ENCODE results near the gene C16orf96. TPM values are rescaled to one million over a fixed set of nuclear protein-coding genes. Genes with fewer than 3 reads are reported as not detected.

The C16orf96 gene
- total RNA-seq, 2 experiments from 2014 or later, result 0.07 to 0.30 TPM

- no peaks in the 10 kb centered on the region for H3K27me3 Mint-ChIP-seq (ENCODE audit: low read depth)
- H3K4me3 Mint-ChIP-seq, result no peak overlapping the region
- H3K27ac Mint-ChIP-seq, result peak overlapping the region; percentile 78
- peaks cover 32% of the 10 kb centered on the region for H3K4me1 Mint-ChIP-seq (ENCODE audit: low read depth)
- H3K9me3 Mint-ChIP-seq, result no peaks in the 10 kb centered on the region
- CTCF ChIA-PET, result interaction anchor here (0.6 to 1.8 kb wide), 8 partner anchors 9 to 111 kb away, joined by 3 to 28 read pairs (median 4); partner anchors contain the start of genes CDIP1 and MGRN1
- no peak for DNase-seq
- intact Hi-C loops (cut with micrococcal nuclease), result loop anchor here (2.0 kb wide), 1 partner anchor 14 kb away; no protein-coding TSS in a partner anchor
- H3K36me3 Mint-ChIP-seq (ENCODE audit: low read depth), result peaks cover 16% of the 10 kb centered on the region
These were observed 41.5 kb upstream of the C16orf96 start for GRCh38 chr16:4514606-4515005.

- no peak overlapping the region for H3K4me3 Mint-ChIP-seq
- peak overlapping the region; percentile 78 for H3K27ac Mint-ChIP-seq
These were observed 40.4 kb upstream of the C16orf96 start for GRCh38 chr16:4515611-4516233.

DNA sequence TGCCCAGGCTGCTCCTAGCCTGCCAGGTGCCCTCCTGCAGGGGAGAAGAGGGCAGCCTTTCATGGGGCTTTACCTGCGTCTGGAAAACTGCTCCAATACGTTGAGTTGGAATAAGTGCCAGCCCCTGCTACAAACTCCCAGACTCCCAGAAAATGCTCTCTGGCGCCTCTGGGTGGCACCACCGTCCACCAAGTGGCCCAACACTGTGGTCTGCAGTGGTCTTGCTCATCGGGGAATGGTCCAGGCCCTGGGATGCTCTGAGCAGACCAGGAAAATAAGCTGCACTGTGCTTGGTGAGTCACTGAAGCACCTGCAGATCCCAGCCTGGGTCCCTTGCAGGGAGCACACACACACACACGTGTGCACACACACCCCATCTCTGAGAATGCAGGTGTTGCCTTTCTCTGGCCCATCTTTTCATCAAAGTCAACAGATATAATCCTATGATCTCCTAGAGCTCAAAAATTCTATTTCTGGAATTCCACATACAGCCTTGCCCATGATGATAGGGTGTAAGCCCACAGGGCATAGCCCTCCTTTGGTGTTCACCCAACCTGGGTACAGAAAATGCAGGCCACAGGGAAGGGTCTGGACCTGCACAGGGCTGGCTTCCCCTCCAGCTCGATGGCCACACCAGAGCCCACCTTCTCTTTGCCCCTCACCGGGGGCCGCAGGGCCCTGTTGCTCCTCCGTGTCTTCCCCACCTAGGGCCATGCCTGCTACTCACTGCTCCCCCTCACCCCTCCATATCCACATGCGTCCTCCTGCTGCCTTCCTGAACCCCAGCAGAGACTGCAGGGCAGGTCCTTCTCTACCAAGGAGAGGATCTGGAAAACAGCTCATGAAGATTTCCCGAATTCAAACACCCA lies 38.1 kb upstream of the C16orf96 start:
- no peak for DNase-seq
- Mint-ChIP-seq H3K9me3 (no peaks in the 10 kb centered on the region), H3K4me1 (ENCODE audit: low read depth) (peaks cover 30% of the 10 kb centered on the region), H3K36me3 (ENCODE audit: low read depth) (peaks cover 2% of the 10 kb centered on the region), H3K27ac (no peak overlapping the region), H3K27me3 (ENCODE audit: low read depth) (no peaks in the 10 kb centered on the region), H3K4me3 (no peak overlapping the region)
- CTCF ChIA-PET, result interaction anchor here (0.6 to 2.3 kb wide), 12 partner anchors 10 to 106 kb away, joined by 3 to 8 read pairs (median 3); partner anchors contain the start of gene MGRN1
- intact Hi-C loops (cut with micrococcal nuclease), result loop anchor here (1.0 kb wide), 1 partner anchor 30 kb away; no protein-coding TSS in a partner anchor

More at GRCh38 chr16:4515611-4516233, 40.4 kb upstream of the C16orf96 start:
- CTCF ChIA-PET, result interaction anchor here (0.9 to 1.7 kb wide), 3 partner anchors 10 to 109 kb away, joined by 3 to 28 read pairs (median 5); partner anchors contain the start of gene MGRN1
- Mint-ChIP-seq H3K27me3 (ENCODE audit: low read depth) (no peaks in the 10 kb centered on the region), H3K9me3 (no peaks in the 10 kb centered on the region), H3K36me3 (ENCODE audit: low read depth) (peaks cover 13% of the 10 kb centered on the region), H3K4me1 (ENCODE audit: low read depth) (peaks cover 32% of the 10 kb centered on the region)
- intact Hi-C loops (cut with micrococcal nuclease), result loop anchor here (2.0 kb wide), 1 partner anchor 13 kb away; no protein-coding TSS in a partner anchor
- no peak for DNase-seq

DNA sequence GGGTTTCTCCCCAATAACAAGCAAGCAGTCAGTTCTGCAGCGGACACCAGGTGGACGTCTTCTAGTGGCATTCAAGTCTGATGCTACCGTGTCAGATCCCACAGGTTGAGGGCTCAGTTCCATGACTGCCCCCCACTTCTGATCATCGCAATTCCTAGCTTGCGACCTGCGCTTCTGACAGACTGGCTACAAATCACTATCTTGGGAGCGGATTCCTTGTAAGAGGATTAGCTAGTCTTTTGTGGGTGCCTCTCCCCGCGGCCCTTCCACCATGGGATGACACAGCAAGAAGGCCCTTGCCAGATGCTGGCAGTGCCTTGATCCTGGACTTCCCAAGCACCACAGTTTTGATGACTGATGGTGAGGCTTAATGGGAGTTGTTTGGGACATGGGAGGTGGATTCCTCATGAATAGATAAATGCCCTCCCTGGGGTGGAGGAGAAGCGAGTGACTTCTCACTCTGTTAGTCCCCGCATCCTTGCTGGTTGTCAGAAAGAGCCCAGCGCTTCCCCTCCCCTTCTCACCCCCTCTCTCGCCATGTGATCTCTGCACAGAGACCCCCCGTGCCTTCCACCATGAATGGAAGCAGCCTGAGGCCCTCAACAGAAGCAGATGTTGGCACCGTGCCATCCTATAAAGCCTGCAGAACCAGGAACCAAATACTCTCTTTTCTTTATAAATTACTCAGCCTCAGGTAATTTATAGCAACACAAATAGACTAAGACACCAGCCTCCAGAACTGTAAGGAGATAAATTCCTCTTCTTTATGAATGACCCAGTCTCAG lies 36.7 kb upstream of the C16orf96 start:
- no peak overlapping the region for H3K4me3 Mint-ChIP-seq
- CTCF ChIA-PET, result interaction anchor here (1.7 to 2.3 kb wide), 3 partner anchors 29 to 67 kb away, joined by 7 to 8 read pairs (median 7); no protein-coding TSS in a partner anchor
- H3K27me3 Mint-ChIP-seq (ENCODE audit: low read depth), result no peaks in the 10 kb centered on the region
- no peak for DNase-seq
- H3K9me3 Mint-ChIP-seq, result no peaks in the 10 kb centered on the region
- intact Hi-C loops (cut with micrococcal nuclease), result no loop called here
- H3K36me3 Mint-ChIP-seq (ENCODE audit: low read depth), result no peaks in the 10 kb centered on the region
- H3K27ac Mint-ChIP-seq, result no peak overlapping the region
- H3K4me1 Mint-ChIP-seq (ENCODE audit: low read depth), result peaks cover 19% of the 10 kb centered on the region

DNA sequence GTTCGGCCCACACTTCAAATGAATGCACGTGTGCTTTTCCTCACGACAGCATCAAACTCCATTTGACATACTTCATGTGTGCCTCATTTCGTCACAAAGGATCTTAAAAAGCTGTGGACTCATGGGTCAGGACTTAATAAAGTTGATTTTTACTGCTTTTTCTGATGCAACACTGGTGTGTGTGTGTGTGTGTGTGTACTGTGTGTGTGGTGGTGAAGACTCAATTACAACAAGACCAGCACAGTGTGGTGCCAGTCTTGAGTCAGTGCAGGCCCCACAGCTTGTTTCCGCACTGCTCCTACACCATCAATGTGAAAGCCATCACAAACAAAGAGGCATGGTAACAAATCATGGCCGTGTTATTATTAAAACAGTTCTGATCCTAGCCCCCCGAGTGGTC lies 35.2 kb upstream of the C16orf96 start:
- CTCF ChIA-PET, result interaction anchor here (1.2 kb wide), 1 partner anchor 61 kb away, joined by 3 read pairs; no protein-coding TSS in a partner anchor
- Mint-ChIP-seq H3K9me3 (no peaks in the 10 kb centered on the region), H3K4me1 (ENCODE audit: low read depth) (peaks cover 4% of the 10 kb centered on the region), H3K27me3 (ENCODE audit: low read depth) (no peaks in the 10 kb centered on the region), H3K4me3 (no peak overlapping the region), H3K36me3 (ENCODE audit: low read depth) (no peaks in the 10 kb centered on the region), H3K27ac (no peak overlapping the region)
- intact Hi-C loops (cut with micrococcal nuclease), result no loop called here
- no peak for DNase-seq

DNA sequence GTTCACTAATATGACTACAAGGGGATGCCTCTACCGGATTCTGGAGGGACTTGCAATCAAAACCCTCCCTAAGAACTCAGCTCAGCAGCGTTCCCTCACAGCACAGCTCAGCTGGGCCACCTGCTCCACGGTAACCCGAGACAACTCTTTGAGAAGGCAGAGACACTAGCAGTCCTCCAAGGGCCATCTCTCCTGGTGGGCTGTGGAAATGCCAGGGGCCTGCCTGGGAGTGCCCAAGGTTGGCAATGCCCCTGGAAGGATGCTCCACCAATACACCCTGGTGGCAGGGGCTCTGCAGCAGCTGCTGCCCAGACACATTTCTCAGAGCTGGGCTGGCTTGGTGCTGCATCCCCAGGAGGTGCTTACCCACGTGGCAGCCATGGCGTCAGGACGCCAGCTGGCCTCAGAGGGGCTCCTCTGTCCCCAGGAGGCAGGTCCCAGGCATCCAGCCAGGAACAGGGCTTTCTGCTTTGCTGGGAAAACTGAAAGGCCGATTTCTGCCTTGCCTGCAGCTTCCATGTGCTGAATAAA lies 34.0 kb upstream of the C16orf96 start:
- Mint-ChIP-seq H3K36me3 (ENCODE audit: low read depth) (no peaks in the 10 kb centered on the region), H3K27me3 (ENCODE audit: low read depth) (no peaks in the 10 kb centered on the region), H3K4me1 (ENCODE audit: low read depth) (peaks cover 8% of the 10 kb centered on the region), H3K9me3 (no peaks in the 10 kb centered on the region), H3K27ac (no peak overlapping the region), H3K4me3 (no peak overlapping the region)
- intact Hi-C loops (cut with micrococcal nuclease), result no loop called here
- no peak for DNase-seq
- CTCF ChIA-PET, result interaction anchor here (0.6 to 1.2 kb wide), 3 partner anchors 8 to 17 kb away, joined by 3 read pairs; partner anchors contain the start of gene CDIP1

- H3K9me3 Mint-ChIP-seq, result no peaks in the 10 kb centered on the region
- H3K4me1 Mint-ChIP-seq (ENCODE audit: low read depth), result peaks cover 13% of the 10 kb centered on the region
- no peak overlapping the region for H3K4me3 Mint-ChIP-seq
- intact Hi-C loops (cut with micrococcal nuclease), result no loop called here
- H3K36me3 Mint-ChIP-seq (ENCODE audit: low read depth), result no peaks in the 10 kb centered on the region
- no peak for DNase-seq
- CTCF ChIA-PET, result interaction anchor here (0.6 kb wide), 2 partner anchors 9 to 22 kb away, joined by 3 to 4 read pairs; no protein-coding TSS in a partner anchor
- no peaks in the 10 kb centered on the region for H3K27me3 Mint-ChIP-seq (ENCODE audit: low read depth)
- no peak overlapping the region for H3K27ac Mint-ChIP-seq
These were observed 32.5 kb upstream of the C16orf96 start for GRCh38 chr16:4523686-4524085.

DNA sequence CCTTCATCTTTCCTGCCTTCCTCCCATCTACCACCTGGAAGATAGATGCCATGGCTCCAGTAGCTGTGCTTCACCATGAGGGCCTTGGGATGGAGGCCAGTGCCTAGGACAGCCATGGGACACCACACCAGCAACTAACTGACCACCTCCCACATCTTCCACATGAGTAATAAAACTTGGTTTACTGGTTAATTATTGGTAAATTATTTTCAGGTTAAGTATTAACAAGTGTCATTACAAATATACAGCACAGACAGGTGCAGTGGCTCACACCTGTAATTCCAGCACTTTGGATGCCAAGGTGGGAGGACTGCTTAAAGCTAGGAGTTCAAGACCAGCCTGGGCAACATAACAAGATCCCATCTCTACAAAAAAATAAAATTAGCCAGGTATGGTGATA lies 31.6 kb upstream of the C16orf96 start:
- no peaks in the 10 kb centered on the region for H3K36me3 Mint-ChIP-seq (ENCODE audit: low read depth)
- CTCF ChIA-PET, result interaction anchor here (0.6 to 1.2 kb wide), 3 partner anchors 18 to 1494 kb away, joined by 3 to 5 read pairs (median 4); no protein-coding TSS in a partner anchor
- H3K4me3 Mint-ChIP-seq, result no peak overlapping the region
- no peak overlapping the region for H3K27ac Mint-ChIP-seq
- DNase-seq, result no peak
- no peaks in the 10 kb centered on the region for H3K9me3 Mint-ChIP-seq
- H3K4me1 Mint-ChIP-seq (ENCODE audit: low read depth), result peaks cover 21% of the 10 kb centered on the region
- H3K27me3 Mint-ChIP-seq (ENCODE audit: low read depth), result no peaks in the 10 kb centered on the region
- intact Hi-C loops (cut with micrococcal nuclease), result no loop called here

GRCh38 chr16:4525069-4525468 lies 31.1 kb upstream of the C16orf96 start:
- CTCF ChIA-PET, result interaction anchor here (0.6 to 1.2 kb wide), 4 partner anchors 18 to 1494 kb away, joined by 3 to 5 read pairs (median 4); no protein-coding TSS in a partner anchor
- H3K4me1 Mint-ChIP-seq (ENCODE audit: low read depth), result peaks cover 26% of the 10 kb centered on the region

DNA sequence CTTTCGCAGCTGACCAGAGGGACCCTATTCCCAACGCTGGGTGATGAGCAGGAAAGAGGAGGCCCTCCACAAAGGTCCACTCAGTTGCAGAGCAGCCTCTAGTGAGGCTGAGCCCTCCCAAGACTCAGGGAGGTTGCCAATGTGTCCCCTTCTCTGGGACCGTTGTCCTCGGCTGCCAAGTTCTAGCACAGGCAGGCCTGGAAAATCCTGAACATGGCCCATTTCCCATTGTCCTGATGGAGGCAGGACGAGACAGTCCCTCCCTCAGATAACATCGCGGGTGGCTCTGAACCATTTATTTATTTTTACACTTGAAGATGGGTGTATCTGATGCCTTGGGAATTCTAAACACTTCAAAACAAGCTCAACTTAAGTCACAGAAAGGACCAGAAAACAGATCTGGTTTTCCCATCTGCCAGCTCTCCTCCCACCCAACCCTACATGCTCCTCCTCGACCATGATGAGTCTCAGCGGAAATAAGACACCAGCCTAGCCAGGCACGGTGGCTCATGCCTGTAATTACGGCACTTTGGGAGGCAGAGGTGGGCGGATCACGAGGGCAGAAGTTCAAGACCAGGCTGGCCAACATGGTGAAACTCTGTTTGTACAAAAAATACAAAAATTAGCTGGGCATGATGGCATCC lies 30.4 kb upstream of the C16orf96 start:
- Mint-ChIP-seq H3K27me3 (ENCODE audit: low read depth) (no peaks in the 10 kb centered on the region), H3K36me3 (ENCODE audit: low read depth) (no peaks in the 10 kb centered on the region), H3K9me3 (no peaks in the 10 kb centered on the region), H3K4me1 (ENCODE audit: low read depth) (peaks cover 31% of the 10 kb centered on the region), H3K27ac (no peak overlapping the region), H3K4me3 (no peak overlapping the region)
- intact Hi-C loops (cut with micrococcal nuclease), result no loop called here
- CTCF ChIA-PET, result interaction anchor here (1.0 kb wide), 1 partner anchor 24 kb away, joined by 3 read pairs; no protein-coding TSS in a partner anchor
- no peak for DNase-seq

More at GRCh38 chr16:4525069-4525468, 31.1 kb upstream of the C16orf96 start:
- Mint-ChIP-seq H3K27ac (no peak overlapping the region), H3K36me3 (ENCODE audit: low read depth) (no peaks in the 10 kb centered on the region), H3K4me3 (no peak overlapping the region), H3K27me3 (ENCODE audit: low read depth) (no peaks in the 10 kb centered on the region), H3K9me3 (no peaks in the 10 kb centered on the region)
- no peak for DNase-seq
- intact Hi-C loops (cut with micrococcal nuclease), result no loop called here

Data from activated naive CD4-positive, alpha-beta T cell treated with anti-CD3 and anti-CD28 coated beads for 36 hours (primary cell).